Measurements from ENCODE around the gene ABCA3.

DNA sequence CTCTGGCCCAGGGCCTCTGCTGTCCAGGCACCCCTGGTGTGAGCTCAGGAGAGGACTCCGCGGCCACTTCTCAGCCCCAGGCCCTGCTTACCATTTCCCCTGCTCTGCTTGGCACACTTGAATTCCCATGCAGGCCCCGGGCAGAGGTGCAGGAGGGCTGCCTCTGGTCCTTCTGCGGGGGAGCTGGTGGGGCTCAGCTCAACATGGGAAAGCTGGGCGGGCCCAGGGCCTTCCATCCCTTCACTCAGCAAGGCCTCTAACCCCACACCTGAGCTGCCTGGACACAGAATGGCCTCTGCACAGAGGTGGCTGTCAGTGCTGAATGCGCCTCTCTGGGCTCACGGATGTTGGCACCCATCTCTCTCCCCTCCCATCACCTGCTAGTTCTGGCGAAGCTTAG is 60.1 kb downstream of the ABCA3 start:
- TF ChIP-seq, protein P1, sequence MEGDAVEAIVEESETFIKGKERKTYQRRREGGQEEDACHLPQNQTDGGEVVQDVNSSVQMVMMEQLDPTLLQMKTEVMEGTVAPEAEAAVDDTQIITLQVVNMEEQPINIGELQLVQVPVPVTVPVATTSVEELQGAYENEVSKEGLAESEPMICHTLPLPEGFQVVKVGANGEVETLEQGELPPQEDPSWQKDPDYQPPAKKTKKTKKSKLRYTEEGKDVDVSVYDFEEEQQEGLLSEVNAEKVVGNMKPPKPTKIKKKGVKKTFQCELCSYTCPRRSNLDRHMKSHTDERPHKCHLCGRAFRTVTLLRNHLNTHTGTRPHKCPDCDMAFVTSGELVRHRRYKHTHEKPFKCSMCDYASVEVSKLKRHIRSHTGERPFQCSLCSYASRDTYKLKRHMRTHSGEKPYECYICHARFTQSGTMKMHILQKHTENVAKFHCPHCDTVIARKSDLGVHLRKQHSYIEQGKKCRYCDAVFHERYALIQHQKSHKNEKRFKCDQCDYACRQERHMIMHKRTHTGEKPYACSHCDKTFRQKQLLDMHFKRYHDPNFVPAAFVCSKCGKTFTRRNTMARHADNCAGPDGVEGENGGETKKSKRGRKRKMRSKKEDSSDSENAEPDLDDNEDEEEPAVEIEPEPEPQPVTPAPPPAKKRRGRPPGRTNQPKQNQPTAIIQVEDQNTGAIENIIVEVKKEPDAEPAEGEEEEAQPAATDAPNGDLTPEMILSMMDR (IDR thresholded peaks at IDR 0.05; ENCODE audit: insufficient read depth, low read length) = no peak
- TF ChIP-seq POLR2AphosphoS5 (IDR thresholded peaks at IDR 0.05; ENCODE audit: low read depth) (no peak), GABPA (IDR thresholded peaks at IDR 0.05; ENCODE audit: low read depth) (no peak)
